K562 (cell line): Measurements from ENCODE around the gene PLEKHO1. TPM values are rescaled to one million over a fixed set of nuclear protein-coding genes. Genes with fewer than 3 reads are reported as not detected.

Source experiments
- CBX5 ChIP-seq: IDR thresholded peaks from 2 replicates; pipeline ENCODE4 v1.6.1; 2014; ENCODE audit warnings: low read depth, borderline replicate concordance
- CREM ChIP-seq: IDR thresholded peaks from 2 replicates; pipeline ENCODE4 v1.6.1; 2014; ENCODE audit warnings: antibody characterized with exemption, low read depth
- CTBP1 ChIP-seq: fragments of 450-650 bp; IDR thresholded peaks from 2 replicates; pipeline ENCODE4 v1.6.1; 2016; ENCODE audit warnings: borderline replicate concordance
- ELF4 ChIP-seq: fragments of 450-650 bp; formaldehyde crosslinking; IDR thresholded peaks from 2 replicates; pipeline ENCODE4 v1.4.0; 2022; ENCODE audit warnings: missing genetic modification characterization
- FOSL1 ChIP-seq: fragments of 200-800 bp; sonication (Bioruptor generic); conservative IDR thresholded peaks from 2 replicates; pipeline ENCODE4 v1.6.1; 2016; ENCODE audit warnings: missing genetic modification characterization, missing compliant biosample characterization
- FOXK1 ChIP-seq: sonication (generic); formaldehyde crosslinking; IDR thresholded peaks from 2 replicates; pipeline ENCODE4 v1.8.0; 2022; ENCODE audit warnings: missing genetic modification reagents, mild to moderate bottlenecking, borderline replicate concordance
- HDAC1 ChIP-seq, 2 experiments: fragments of 450-650 bp; IDR thresholded peaks; 2 replicates each; pipeline ENCODE4 v1.6.1; 2016 to 2017; ENCODE audit warnings: inconsistent platforms in 1 of 2, mild to moderate bottlenecking in 1 of 2, moderate library complexity in 1 of 2
- NRF1 ChIP-seq, 2 experiments: fragments of 450-650 bp; IDR thresholded peaks in 1 of 2; conservative IDR thresholded peaks in 1 of 2; 2 replicates each; pipeline ENCODE4 v1.6.1; 2014; ENCODE audit warnings: mild to moderate bottlenecking in 2 of 2
- PHB2 ChIP-seq: fragments of 450-650 bp; IDR thresholded peaks from 2 replicates; pipeline ENCODE4 v1.6.1; 2017; ENCODE audit warnings: low read depth
- POLR2AphosphoS5 ChIP-seq: IDR thresholded peaks from 2 replicates; pipeline ENCODE4 v1.6.1; 2011; ENCODE audit warnings: mild to moderate bottlenecking, low read depth, low read length, moderate library complexity; ENCODE audit not compliant: control insufficient read depth, insufficient read depth
- RAD21 ChIP-seq, 2 experiments: fragments of 250-450 bp in 1 of 2; fragments of 450-650 bp in 1 of 2; sonication (Bioruptor Pico) in 1 of 2; formaldehyde crosslinking in 1 of 2; IDR thresholded peaks in 1 of 2; conservative IDR thresholded peaks in 1 of 2; 2 replicates each; pipeline versions ENCODE4 v1.4.0 to v1.8.0; 2020 to 2022; ENCODE audit warnings: mild to moderate bottlenecking in 2 of 2, moderate library complexity in 1 of 2
- SAP30 ChIP-seq: fragments of 200-600 bp; sonication (generic); IDR thresholded peaks from 2 replicates; pipeline ENCODE4 v1.6.1; 2012; ENCODE audit warnings: borderline replicate concordance, low read depth, mild to moderate bottlenecking, moderate library complexity, low read length, control low read depth, inconsistent platforms; ENCODE audit not compliant: insufficient read depth, poor library complexity, severe bottlenecking
- SMAD3 ChIP-seq: fragments of 450-650 bp; formaldehyde crosslinking; conservative IDR thresholded peaks from 2 replicates; pipeline ENCODE4 v1.4.0; 2020; ENCODE audit warnings: mild to moderate bottlenecking
- SRSF9 ChIP-seq: fragments of 200-400 bp; formaldehyde crosslinking; IDR thresholded peaks from 2 replicates; pipeline ENCODE4 v1.6.1; 2017; ENCODE audit warnings: low read depth, low read length, borderline replicate concordance
- U2AF2 ChIP-seq: fragments of 200-400 bp; formaldehyde crosslinking; optimal IDR thresholded peaks from 2 replicates; pipeline ENCODE3; 2017; ENCODE audit warnings: low read depth, mild to moderate bottlenecking, low read length
- YY1 ChIP-seq, 3 experiments: IDR thresholded peaks; 2 replicates each; pipeline ENCODE4 v1.6.1; 2011; ENCODE audit warnings: low read length in 2 of 3, mild to moderate bottlenecking in 2 of 3, moderate library complexity in 2 of 3, borderline replicate concordance in 1 of 3, control low read depth in 1 of 3, low read depth in 1 of 3; ENCODE audit not compliant: insufficient read depth in 3 of 3, insufficient replicate concordance in 2 of 3, control insufficient read depth in 1 of 3, insufficient read length in 1 of 3; ENCODE audit errors: extremely low read depth in 1 of 3
- ZBTB26 ChIP-seq: fragments of 450-650 bp; formaldehyde crosslinking; IDR thresholded peaks from 2 replicates; pipeline ENCODE4 v1.4.0; 2022; ENCODE audit warnings: missing genetic modification characterization
- ZEB2 ChIP-seq: fragments of 450-650 bp; IDR thresholded peaks from 2 replicates; pipeline ENCODE4 v1.6.1; 2016
- ZNF143 ChIP-seq: sonication (generic); formaldehyde crosslinking; IDR thresholded peaks from 2 replicates; pipeline ENCODE4 v1.9.0; 2022; ENCODE audit warnings: mild to moderate bottlenecking, missing genetic modification reagents
- ZNF146 ChIP-seq: IDR thresholded peaks from one replicate; pipeline ENCODE4 v1.6.1; 2018; ENCODE audit warnings: missing compliant biosample characterization; ENCODE audit not compliant: unreplicated experiment
- ZNF408 ChIP-seq: fragments of 250-450 bp; sonication (Bioruptor Pico); IDR thresholded peaks from 2 replicates; pipeline ENCODE4 v1.4.0; 2020; ENCODE audit warnings: low read depth, mild to moderate bottlenecking, moderate library complexity
- ZZZ3 ChIP-seq: fragments of 450-650 bp; IDR thresholded peaks from 2 replicates; pipeline ENCODE4 v1.6.1; 2016; ENCODE audit warnings: antibody characterized with exemption, mild to moderate bottlenecking, moderate library complexity
- polyA plus RNA-seq, 8 experiments: library from polyadenylated mRNA; depleted of rRNA in 4 of 8; stranded (reverse) in 5 of 8; unstranded in 3 of 8; fragments of >200 nt; fragmentation: Nextera tagmentation in 2 of 8; fragmentation: Illumina TruSeq in 1 of 8; extraction: Ambion mirVana in 2 of 8; extraction: Trizol in 1 of 8; gene quantifications; 2 replicates each; pipeline versions ENCODE4 v1.2.1 to v1.2.3, GENCODE V29; 2011 to 2014; ENCODE audit warnings: inconsistent platforms in 1 of 8, missing spikeins in 1 of 8
- total RNA-seq, 7 experiments: library from RNA; depleted of rRNA in 6 of 7; stranded (reverse); fragments of >200 nt in 6 of 7; fragmentation: Illumina TruSeq in 2 of 7; extraction: Trizol in 2 of 7; gene quantifications; 2 replicates each; pipeline versions ENCODE4 v1.2.1 to v1.2.3, GENCODE V29; 2011 to 2021; ENCODE audit warnings: low replicate concordance in 1 of 7
- TF ChIP-seq, protein P1 (sequence below), 2 experiments: IDR thresholded peaks; 2 replicates each; pipeline ENCODE4 v1.6.1; 2011; ENCODE audit warnings: borderline replicate concordance in 1 of 2, control low read depth in 1 of 2, low read depth in 1 of 2, low read length in 1 of 2, mild to moderate bottlenecking in 1 of 2, mixed read lengths in 1 of 2, moderate library complexity in 1 of 2; ENCODE audit not compliant: insufficient read depth in 1 of 2, insufficient read length in 1 of 2, poor library complexity in 1 of 2, severe bottlenecking in 1 of 2; ENCODE audit errors: extremely low read depth in 1 of 2

PLEKHO1 gene
- total and polyA plus RNA-seq, 9 of the 15 experiments (the other 6 are each of a cell fraction or from before 2014, with no cell fraction given), result 0.39 to 16.2 (median 9.6) TPM

- TF ChIP-seq ZBTB26 (CRISPR knock-in tag) (peak; percentile 55; the same call in 1 of the 2 replicates), CBX5 (no peak), ZEB2 (0 out of 2 replicates have a peak, but pooled peaks have one; percentile 44), NRF1 (conservative IDR thresholded peaks at IDR 0.05 in 1 of 2, IDR thresholded peaks at IDR 0.05 in 1 of 2) (peak; percentile 78 to 80), U2AF2 (no peak), RAD21 (CRISPR knock-in tag; conservative IDR thresholded peaks at IDR 0.05 in 1 of 2, IDR thresholded peaks at IDR 0.05 in 1 of 2) (0 out of 4 replicates have a peak, but pooled peaks of 1 of the 2 experiments have one; percentile 13), SRSF9 (no peak), ZNF146 (CRISPR knock-in tag) (no peak), CREM (peak; percentile 78), SMAD3 (CRISPR knock-in tag) (no peak), CTBP1 (0 out of 2 replicates have a peak, but pooled peaks have one; percentile 56), PHB2 (no peak), POLR2AphosphoS5 (0 out of 2 replicates have a peak, but pooled peaks have one; percentile 24), ZNF143 (peak; percentile 14; the same call in 1 of the 2 replicates), ZNF408 (CRISPR knock-in tag) (no peak), FOSL1 (tag) (peak; percentile 83), HDAC1 (IDR thresholded peaks at IDR 0.05) (peak in 1 of 2 experiments; percentile 58; a peak in 1 of 4 replicates), YY1 (IDR thresholded peaks at IDR 0.05; ENCODE audit: borderline replicate concordance in 1 of 3, control insufficient read depth in 1 of 3, extremely low read depth in 1 of 3, insufficient read depth in 3 of 3, insufficient read length in 1 of 3, insufficient replicate concordance in 2 of 3, low read depth in 1 of 3, low read length in 2 of 3) (peak in 1 of 3 experiments; percentile 31), ELF4 (CRISPR knock-in tag) (peak; percentile 72; the same call in 1 of the 2 replicates), SAP30 (no peak), FOXK1 (CRISPR knock-in tag) (peak; percentile 84; the same call in 1 of the 2 replicates), ZZZ3 (no peak)
- TF ChIP-seq, protein P1, sequence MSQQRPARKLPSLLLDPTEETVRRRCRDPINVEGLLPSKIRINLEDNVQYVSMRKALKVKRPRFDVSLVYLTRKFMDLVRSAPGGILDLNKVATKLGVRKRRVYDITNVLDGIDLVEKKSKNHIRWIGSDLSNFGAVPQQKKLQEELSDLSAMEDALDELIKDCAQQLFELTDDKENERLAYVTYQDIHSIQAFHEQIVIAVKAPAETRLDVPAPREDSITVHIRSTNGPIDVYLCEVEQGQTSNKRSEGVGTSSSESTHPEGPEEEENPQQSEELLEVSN (IDR thresholded peaks at IDR 0.05; ENCODE audit: borderline replicate concordance in 1 of 2, extremely low read depth in 1 of 2, insufficient read depth in 1 of 2, insufficient read length in 1 of 2, low read depth in 1 of 2, low read length in 1 of 2, poor library complexity in 1 of 2, severe bottlenecking in 1 of 2), result peak; percentile 82 to 90
Measured at GRCh38 chr1:150162862-150163706, 13.4 kb downstream of the PLEKHO1 start (continued).
